Stimulated activated CD4-positive, alpha-beta T cell treated with anti-CD3 and anti-CD28 coated beads, Interleukin-2, amount 100 ng/mL, for 24 hours (primary cell): ENCODE results near the gene FOXK1.

Experiments used
- DNase-seq, 2 donors: peaks; one replicate each; pipeline ENCODE4 v3.0.0-alpha.2; 2020

Gene FOXK1

GRCh38 chr7:4745971-4746919, 64.2 kb downstream of the FOXK1 start:
- DNase-seq = peak in 1 of 2 donors; percentile 36

- no peak for DNase-seq
These were observed 64.9 kb downstream of the FOXK1 start for GRCh38 chr7:4747013-4747412.

GRCh38 chr7:4747746-4748145, 65.7 kb downstream of the FOXK1 start:
- DNase-seq = no peak

GRCh38 chr7:4748231-4748681, 66.2 kb downstream of the FOXK1 start:
- DNase-seq = no peak

GRCh38 chr7:4749363-4749762, 67.3 kb downstream of the FOXK1 start:
- DNase-seq = no peak

- DNase-seq = no peak
These were observed 67.7 kb downstream of the FOXK1 start for GRCh38 chr7:4749798-4750197.

- no peak for DNase-seq
These were observed 69.4 kb downstream of the FOXK1 start for GRCh38 chr7:4751398-4751947.

GRCh38 chr7:4753598-4754432, 71.7 kb downstream of the FOXK1 start:
- DNase-seq = peak; percentile 88 to 90

- no peak for DNase-seq
These were observed 72.4 kb downstream of the FOXK1 start for GRCh38 chr7:4754433-4755010.

GRCh38 chr7:4755045-4755444, 73.0 kb downstream of the FOXK1 start:
- no peak for DNase-seq

GRCh38 chr7:4758111-4758510, 76.0 kb downstream of the FOXK1 start:
- no peak for DNase-seq

GRCh38 chr7:4758791-4759190, 76.7 kb downstream of the FOXK1 start:
- DNase-seq = no peak

- DNase-seq = no peak
These were observed 77.1 kb downstream of the FOXK1 start for GRCh38 chr7:4759211-4759610.

GRCh38 chr7:4760952-4761351, 78.9 kb downstream of the FOXK1 start:
- DNase-seq = no peak

- DNase-seq = no peak
These were observed 80.3 kb downstream of the FOXK1 start for GRCh38 chr7:4762121-4763055.

- no peak for DNase-seq
These were observed 81.1 kb downstream of the FOXK1 start for GRCh38 chr7:4763091-4763793.

GRCh38 chr7:4763794-4764185, 81.7 kb downstream of the FOXK1 start:
- DNase-seq = no peak

GRCh38 chr7:4764402-4765007, 82.4 kb downstream of the FOXK1 start:
- DNase-seq = no peak

GRCh38 chr7:4765776-4766490, 83.8 kb downstream of the FOXK1 start:
- no peak for DNase-seq
